K562 (cell line): ENCODE data around the gene PLEKHG5. TPM values are rescaled to one million over a fixed set of nuclear protein-coding genes. Genes with fewer than 3 reads are reported as not detected.

ENCODE experiments used
- ATAC-seq: fragments of 200-7000 bp; cut with Tn5 transposase; 3 replicates; pipeline ENCODE4 v1.9.1; 2020; ENCODE audit warnings: moderate library complexity
- BruUV-seq: library from RNA; stranded (reverse); fragments of 400-500 nt; replicated peaks from 2 replicates; lab custom pipeline; 2021; lab: Mats Ljungman, UMichigan
- CTCF ChIA-PET: fragments of 300-600 bp; formaldehyde crosslinking; extraction: SDS; loops from one replicate; lab custom pipeline; 2021; ENCODE audit warnings: low intra/inter-chr PET ratio; lab: Yijun Ruan, JAX
- POLR2A ChIA-PET: fragments of 300-600, 350-650 bp; sonication (Branson Sonifier 250); formaldehyde crosslinking; extraction: SDS; loops from one replicate; lab custom pipeline; 2021; ENCODE audit warnings: antibody characterized with exemption, inconsistent platforms; lab: Yijun Ruan, JAX
- DNase-seq, 4 experiments: peaks; one replicate each; pipeline versions ENCODE4 v3.0.0 to v3.0.0-alpha.2; 2011 to 2018; ENCODE audit warnings: low spot score in 3 of 4, mixed read lengths in 3 of 4; ENCODE audit errors: extremely low read depth in 1 of 4
- FAIRE-seq: peaks from 2 replicates; lab custom pipeline; 2011; peaks lifted over from hg19 to GRCh38; lab: Jason Lieb, UNC
- H2AFZ ChIP-seq: 2 replicates; pipeline ENCODE4 v1.6.0; 2011; ENCODE audit warnings: low read depth, low read length, control low read depth, inconsistent platforms
- H3K27ac ChIP-seq: fragments of 200-600 bp; 3 replicates; pipeline ENCODE4 v1.8.0; 2011; ENCODE audit warnings: low read depth, mild to moderate bottlenecking, control low read depth, inconsistent platforms, low read length, moderate library complexity, mixed read lengths; ENCODE audit errors: extremely low read depth
- H3K27me3 ChIP-seq, 2 experiments: fragments of 300-600 bp in 1 of 2; 2 replicates in 1 of 2; 3 replicates in 1 of 2; pipeline versions ENCODE4 v1.6.0 to v1.8.0; 2011; ENCODE audit warnings: inconsistent platforms in 2 of 2, low read length in 2 of 2, mild to moderate bottlenecking in 1 of 2, mixed read lengths in 1 of 2, moderate library complexity in 1 of 2; ENCODE audit not compliant: control insufficient read depth in 2 of 2, insufficient read depth in 2 of 2
- H3K36me3 ChIP-seq: fragments of 300-600 bp; 3 replicates; pipeline ENCODE4 v1.8.0; 2011; ENCODE audit warnings: mild to moderate bottlenecking, low read length, inconsistent platforms; ENCODE audit not compliant: control insufficient read depth, insufficient read depth
- H3K4me1 ChIP-seq, 2 experiments: fragments of 200-600 bp in 1 of 2; replicated peaks in 1 of 2; 2 replicates in 1 of 2; 3 replicates in 1 of 2; pipeline versions ENCODE4 v1.5.1 to v1.8.0; 2011; ENCODE audit warnings: inconsistent platforms in 2 of 2, low read length in 2 of 2, mild to moderate bottlenecking in 1 of 2, mixed read lengths in 1 of 2, moderate library complexity in 1 of 2; ENCODE audit not compliant: control insufficient read depth in 2 of 2, insufficient read depth in 2 of 2
- H3K4me2 ChIP-seq: 2 replicates; pipeline ENCODE4 v1.6.1; 2011; ENCODE audit warnings: low read length, control low read depth, inconsistent platforms, mixed read lengths; ENCODE audit not compliant: insufficient read depth
- H3K4me3 ChIP-seq: fragments of 200-600 bp; sonication (generic), shearing (Covaris generic); 2 replicates; pipeline ENCODE4 v1.5.1; 2016; ENCODE audit warnings: control low read depth, inconsistent platforms
- H3K79me2 ChIP-seq: fragments of 200-600 bp; 3 replicates; pipeline ENCODE4 v1.8.0; 2011; ENCODE audit warnings: low read length, inconsistent platforms; ENCODE audit not compliant: control insufficient read depth, insufficient read depth
- H3K9ac ChIP-seq, 2 experiments: 2 replicates each; pipeline versions ENCODE4 v1.6.0 to v1.6.1; 2011; ENCODE audit warnings: low read depth in 2 of 2, low read length in 2 of 2, control low read depth in 1 of 2, inconsistent platforms in 1 of 2, mild to moderate bottlenecking in 1 of 2, mixed read lengths in 1 of 2; ENCODE audit not compliant: insufficient read depth in 1 of 2
- H3K9me1 ChIP-seq: one replicate; pipeline ENCODE4 v1.6.0; 2011; ENCODE audit warnings: inconsistent platforms, mild to moderate bottlenecking, low read length, moderate library complexity; ENCODE audit not compliant: control insufficient read depth, insufficient read depth
- H3K9me3 ChIP-seq: replicated peaks from 2 replicates; pipeline ENCODE4 v1.5.1; 2011; ENCODE audit warnings: low read depth, low read length, inconsistent platforms; ENCODE audit not compliant: control insufficient read depth, insufficient read depth
- H4K20me1 ChIP-seq: replicated peaks from 2 replicates; pipeline ENCODE4 v1.6.1; 2011; ENCODE audit warnings: low read length, inconsistent platforms, mixed read lengths; ENCODE audit not compliant: control insufficient read depth, insufficient read depth
- EGR1 ChIP-seq: fragments of 450-650 bp; conservative IDR thresholded peaks from 2 replicates; pipeline ENCODE4 v1.6.1; 2017; ENCODE audit warnings: mild to moderate bottlenecking
- HMBOX1 ChIP-seq: sonication (generic); IDR thresholded peaks from 2 replicates; pipeline ENCODE4 v1.6.1; 2016
- MAFG ChIP-seq: fragments of 450-650 bp; conservative IDR thresholded peaks from 2 replicates; pipeline ENCODE4 v1.6.1; 2016; ENCODE audit warnings: missing genetic modification characterization, missing compliant biosample characterization
- OTX1 ChIP-seq: fragments of 450-650 bp; formaldehyde crosslinking; IDR thresholded peaks from 2 replicates; pipeline ENCODE4 v1.4.0; 2022; ENCODE audit warnings: mild to moderate bottlenecking
- SRSF9 ChIP-seq: fragments of 200-400 bp; formaldehyde crosslinking; IDR thresholded peaks from 2 replicates; pipeline ENCODE4 v1.6.1; 2017; ENCODE audit warnings: low read depth, low read length, borderline replicate concordance
- WGBS: fragments of 100-300 bp; shearing (Covaris generic); methylation state at CpG from one replicate; pipeline ENCODE4 v1.1.6; 2016; ENCODE audit warnings: low coverage, mixed read lengths; ENCODE audit not compliant: insufficient coverage; ENCODE audit errors: missing lambda C conversion rate; 5-methylcytosine and 5-hydroxymethylcytosine counted together
- in situ Hi-C: fragments of 300-500 bp; cut with MboI; formaldehyde crosslinking; loops from 4 replicates; pipeline ENCODE4 v1.15.0; 2018; ENCODE audit warnings: inconsistent platforms, mixed read lengths
- intact Hi-C: fragments of 100-400 bp; cut with micrococcal nuclease; formaldehyde crosslinking; loops from 2 replicates; pipeline ENCODE4 v1.14.2; 2022
- polyA plus RNA-seq, 8 experiments: library from polyadenylated mRNA; depleted of rRNA in 4 of 8; stranded (reverse) in 5 of 8; unstranded in 3 of 8; fragments of >200 nt; fragmentation: Nextera tagmentation in 2 of 8; fragmentation: Illumina TruSeq in 1 of 8; extraction: Ambion mirVana in 2 of 8; extraction: Trizol in 1 of 8; gene quantifications; 2 replicates each; pipeline versions ENCODE4 v1.2.1 to v1.2.3, GENCODE V29; 2011 to 2014; ENCODE audit warnings: inconsistent platforms in 1 of 8, missing spikeins in 1 of 8
- total RNA-seq, 7 experiments: library from RNA; depleted of rRNA in 6 of 7; stranded (reverse); fragments of >200 nt in 6 of 7; fragmentation: Illumina TruSeq in 2 of 7; extraction: Trizol in 2 of 7; gene quantifications; 2 replicates each; pipeline versions ENCODE4 v1.2.1 to v1.2.3, GENCODE V29; 2011 to 2021; ENCODE audit warnings: low replicate concordance in 1 of 7
- TF ChIP-seq, protein P1 (sequence below): fragments of 450-650 bp; formaldehyde crosslinking; IDR thresholded peaks from 2 replicates; pipeline ENCODE4 v1.4.0; 2022; ENCODE audit warnings: missing genetic modification characterization

PLEKHG5 gene
- total and polyA plus RNA-seq, 9 of the 15 experiments (the other 6 are each of a cell fraction or from before 2014, with no cell fraction given), result 0.04 to 0.29 (median 0.09) TPM; not detected in 3

DNA sequence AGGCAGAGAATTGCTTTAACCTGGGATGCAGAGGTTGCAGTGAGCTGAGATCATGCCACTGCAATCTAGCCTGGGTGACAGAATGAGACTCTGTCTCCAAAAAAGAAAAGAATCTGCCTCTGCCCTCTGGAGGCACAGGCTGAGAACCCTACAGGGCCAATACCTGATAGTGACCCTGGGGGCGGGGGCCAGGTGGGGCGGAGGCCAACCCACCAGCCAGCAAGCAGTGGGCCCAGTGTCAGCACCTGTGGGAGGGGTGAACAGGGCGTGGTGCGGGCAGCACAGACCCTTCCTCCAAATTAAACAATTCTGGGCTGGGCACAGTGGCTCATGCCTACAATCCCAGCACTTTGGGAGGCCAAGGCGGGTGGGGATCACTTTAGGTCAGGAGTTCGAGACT lies 19.0 kb upstream of the PLEKHG5 start:
- intact Hi-C loops, result no loop called here
- Histone ChIP-seq H3K79me2 (no peaks in the 10 kb centered on the region), H3K27me3 (peaks cover 46 to 83% of the 10 kb centered on the region in 2 experiments), H3K9me3 (no peaks in the 10 kb centered on the region), H4K20me1 (peaks cover 19% of the 10 kb centered on the region; the same call in 1 of the 2 replicates), H3K4me3 (no peak overlapping the region), H2AFZ (no peak overlapping the region), H3K4me2 (no peak overlapping the region), H3K4me1 (peaks cover 0 to 45% of the 10 kb centered on the region in 2 experiments; a peak in 2 of 5 replicates), H3K27ac (no peak overlapping the region), H3K36me3 (no peaks in the 10 kb centered on the region), H3K9me1 (no peaks in the 10 kb centered on the region), H3K9ac (no peak overlapping the region)
- POLR2A ChIA-PET, result interaction anchor here (3.4 kb wide), 1 partner anchor 12 kb away, joined by 21 read pairs; no protein-coding TSS in a partner anchor
- ATAC-seq, result no peak
- in situ Hi-C loops, result no loop called here
- no TSS peak for BruUV-seq
- WGBS, result 42% methylated on average over 6 of the region's 6 CpGs
- TF ChIP-seq, protein P1, sequence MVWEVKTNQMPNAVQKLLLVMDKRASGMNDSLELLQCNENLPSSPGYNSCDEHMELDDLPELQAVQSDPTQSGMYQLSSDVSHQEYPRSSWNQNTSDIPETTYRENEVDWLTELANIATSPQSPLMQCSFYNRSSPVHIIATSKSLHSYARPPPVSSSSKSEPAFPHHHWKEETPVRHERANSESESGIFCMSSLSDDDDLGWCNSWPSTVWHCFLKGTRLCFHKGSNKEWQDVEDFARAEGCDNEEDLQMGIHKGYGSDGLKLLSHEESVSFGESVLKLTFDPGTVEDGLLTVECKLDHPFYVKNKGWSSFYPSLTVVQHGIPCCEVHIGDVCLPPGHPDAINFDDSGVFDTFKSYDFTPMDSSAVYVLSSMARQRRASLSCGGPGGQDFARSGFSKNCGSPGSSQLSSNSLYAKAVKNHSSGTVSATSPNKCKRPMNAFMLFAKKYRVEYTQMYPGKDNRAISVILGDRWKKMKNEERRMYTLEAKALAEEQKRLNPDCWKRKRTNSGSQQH (CRISPR knock-in tag), result no peak
- no peak for TF ChIP-seq MAFG (tag)
- no peak for TF ChIP-seq SRSF9
- TF ChIP-seq HMBOX1, result no peak
- no peak for TF ChIP-seq EGR1
- TF ChIP-seq OTX1 (CRISPR knock-in tag), result no peak
- FAIRE-seq, result no peak
- CTCF ChIA-PET, result no interaction called here
- no peak for DNase-seq
